ENCODE data around the gene PDS5A. TPM values are rescaled to one million over a fixed set of nuclear protein-coding genes. Genes with fewer than 3 reads are reported as not detected.
A peak's percentile ranks its signal among the peaks of the same experiment; 100 is the strongest.
"Not testable (repeated sequence)": the region's sequence is repeated elsewhere in the genome, so short reads cannot be mapped to it uniquely, and the experiment has no call there.

PDS5A gene
- total RNA-seq, 1 experiment from 2014 or later = 51.1 TPM

DNA sequence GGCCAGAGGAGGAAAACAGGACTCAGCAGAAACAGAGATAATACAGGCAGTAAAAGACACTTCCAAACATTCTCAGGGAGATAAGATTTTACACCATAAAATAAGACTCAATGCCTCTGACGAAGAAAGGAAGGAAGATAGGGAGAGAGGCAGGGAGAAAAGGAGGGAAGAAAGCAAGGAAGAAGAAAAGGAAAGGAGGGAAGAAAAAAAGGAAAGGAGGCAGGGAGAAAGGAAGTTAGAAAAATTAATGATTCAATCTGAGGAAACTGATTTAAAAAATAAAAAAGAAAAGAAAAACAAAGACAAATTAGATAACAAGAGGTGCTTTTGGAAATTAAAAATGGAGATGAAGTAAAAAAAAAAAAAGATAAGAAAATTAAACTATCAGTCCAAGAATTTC, 72.1 kb downstream of the PDS5A start:
- no peak for DNase-seq (ENCODE audit: low read depth)

GRCh38 chr4:39905019-39905418, 72.7 kb downstream of the PDS5A start:
- DNase-seq (ENCODE audit: low read depth) = not testable (repeated sequence)

DNA sequence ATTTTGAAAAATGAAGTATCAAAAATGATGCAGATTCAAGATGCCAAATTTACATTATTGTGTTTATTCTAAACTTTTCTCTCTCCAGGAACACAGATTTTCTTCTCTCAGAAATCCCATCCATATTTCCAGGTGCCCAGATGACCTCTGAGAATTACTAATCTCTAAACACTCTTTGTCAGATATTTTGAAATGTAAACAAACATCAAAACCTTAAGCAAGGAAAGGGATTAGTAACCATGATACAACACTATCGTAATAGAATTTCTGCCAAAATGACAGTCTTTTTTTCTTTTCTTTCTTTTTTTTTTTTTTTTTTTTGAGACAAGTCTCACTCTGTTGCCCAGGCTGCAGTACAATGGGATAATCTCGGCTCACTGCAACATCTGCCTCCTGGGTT, 76.7 kb downstream of the PDS5A start:
- peak; percentile 30 for DNase-seq (ENCODE audit: low read depth)

GRCh38 chr4:39899291-39899690, 78.4 kb downstream of the PDS5A start:
- no peak for DNase-seq (ENCODE audit: low read depth)

DNA sequence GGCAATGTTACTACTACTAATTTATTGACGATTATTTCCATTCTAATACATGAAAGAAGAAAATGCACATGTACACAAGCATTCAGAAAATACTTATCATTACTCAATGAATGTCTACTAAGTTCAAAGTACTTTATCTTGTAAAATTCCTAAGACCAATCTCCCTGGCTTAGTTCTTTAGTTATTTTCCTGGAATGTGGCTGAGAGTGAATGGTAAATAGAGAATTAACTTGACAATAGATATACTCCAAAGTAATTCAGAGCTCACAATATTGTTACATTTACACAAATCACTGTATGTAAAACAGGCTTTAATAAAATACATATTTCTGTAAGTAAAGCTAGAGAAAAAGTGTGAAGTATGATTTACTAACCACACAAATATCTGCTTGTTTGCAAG, 79.7 kb downstream of the PDS5A start:
- no peak for DNase-seq (ENCODE audit: low read depth)

DNA sequence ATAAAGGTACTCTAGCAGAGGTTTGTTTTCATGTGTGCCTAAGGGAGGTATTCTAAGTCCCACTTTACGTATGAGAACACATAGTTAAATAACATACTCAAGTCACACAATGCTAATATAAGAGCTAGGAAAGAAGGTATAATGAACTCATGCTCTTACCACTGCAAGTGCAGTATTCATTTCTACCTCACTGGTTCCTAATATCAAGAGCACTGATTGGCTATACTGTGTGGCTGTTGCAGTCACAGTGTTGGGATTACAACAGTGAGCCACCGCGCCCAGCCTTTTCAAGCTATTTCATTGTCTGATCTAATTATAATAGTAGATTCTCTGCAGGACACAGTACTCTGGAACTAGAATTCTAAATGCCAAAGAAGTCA, 84.0 kb downstream of the PDS5A start:
- DNase-seq (ENCODE audit: low read depth) = no peak

- DNase-seq (ENCODE audit: low read depth) = no peak
Observed at GRCh38 chr4:39892988-39893692, 84.6 kb downstream of the PDS5A start.

DNA sequence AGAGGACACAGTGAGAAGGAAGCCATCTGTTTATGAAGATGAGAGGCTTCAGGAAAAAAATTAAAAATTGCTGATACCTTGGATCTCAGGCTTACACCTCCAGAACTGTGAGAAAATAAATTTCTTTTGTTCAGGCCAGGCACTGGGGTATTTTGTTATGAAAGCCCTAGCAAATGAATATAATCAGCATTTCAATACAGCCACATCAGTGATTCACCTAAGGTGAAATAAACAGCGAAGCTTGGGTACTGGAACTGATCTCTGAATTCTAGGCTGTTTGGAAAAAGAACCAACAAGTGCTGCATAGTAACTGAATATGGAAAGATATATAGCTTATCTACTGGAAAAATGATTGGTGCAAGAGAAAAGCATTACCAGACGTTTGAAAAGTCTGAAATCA, 88.5 kb downstream of the PDS5A start:
- no peak for DNase-seq (ENCODE audit: low read depth)

GRCh38 chr4:39888541-39888940, 89.2 kb downstream of the PDS5A start:
- no peak for DNase-seq (ENCODE audit: low read depth)

- peak; percentile 4 for DNase-seq (ENCODE audit: low read depth)
Observed at GRCh38 chr4:39883646-39884045, 94.1 kb downstream of the PDS5A start.

DNA sequence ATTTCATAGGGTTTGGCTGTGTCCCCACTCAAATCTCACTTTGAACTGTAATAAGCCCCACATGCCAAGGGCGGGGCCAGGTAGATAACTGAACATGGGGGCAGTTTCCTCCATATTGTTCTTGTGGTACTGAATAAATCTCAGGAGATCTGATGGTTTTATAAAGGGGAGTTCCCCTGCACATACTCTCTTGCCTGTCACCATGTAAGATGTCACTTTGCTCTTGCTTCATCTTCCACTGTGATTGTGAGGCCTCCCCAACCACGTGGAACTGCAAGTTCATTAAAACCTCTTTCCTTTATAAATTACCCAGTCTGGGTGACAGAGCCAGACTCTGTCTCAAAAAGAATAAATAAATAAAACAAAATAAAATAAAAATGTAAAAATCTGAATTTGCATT, 95.9 kb downstream of the PDS5A start:
- no peak for DNase-seq (ENCODE audit: low read depth)

DNA sequence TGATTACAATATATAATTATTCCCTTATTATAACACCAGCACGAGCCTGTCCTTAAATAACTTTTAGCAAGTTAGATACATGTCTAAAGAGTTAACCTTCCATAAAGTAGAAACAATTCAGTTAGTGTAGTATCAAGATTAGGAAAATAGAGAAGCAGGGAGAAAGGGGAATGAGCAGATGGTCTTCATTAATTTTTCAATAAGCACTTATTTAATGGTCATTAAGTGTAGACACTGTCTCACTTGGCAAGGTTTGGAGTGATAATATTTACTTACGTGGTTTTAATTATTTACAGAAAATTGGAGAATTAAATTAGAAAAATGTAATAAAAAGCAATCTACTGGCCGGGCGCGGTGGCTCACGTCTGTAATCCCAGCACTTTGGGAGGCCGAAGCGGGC, 99.7 kb downstream of the PDS5A start:
- no peak for DNase-seq (ENCODE audit: low read depth)

DNA sequence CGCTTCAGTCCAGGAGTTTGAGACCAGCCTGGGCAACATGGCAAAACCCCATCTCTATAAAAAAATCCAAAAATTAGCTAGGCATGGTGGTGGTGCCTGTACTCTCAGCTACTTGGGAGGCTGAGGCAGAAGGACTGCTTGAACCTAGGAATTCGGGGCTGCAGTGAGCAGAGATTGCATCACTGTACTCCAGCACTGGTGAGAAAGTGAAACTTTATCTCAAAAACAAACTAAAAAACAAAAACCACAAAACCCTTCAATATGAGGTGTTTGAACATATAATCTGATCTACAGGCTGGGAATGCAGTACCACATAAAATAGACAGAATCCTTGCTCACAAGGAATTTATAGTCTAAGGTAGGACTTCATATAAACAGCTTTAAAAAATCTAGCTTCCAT, 103.9 kb downstream of the PDS5A start:
- no peak for DNase-seq (ENCODE audit: low read depth)

GRCh38 chr4:39865280-39865679, 112.4 kb downstream of the PDS5A start:
- DNase-seq (ENCODE audit: low read depth) = no peak

DNA sequence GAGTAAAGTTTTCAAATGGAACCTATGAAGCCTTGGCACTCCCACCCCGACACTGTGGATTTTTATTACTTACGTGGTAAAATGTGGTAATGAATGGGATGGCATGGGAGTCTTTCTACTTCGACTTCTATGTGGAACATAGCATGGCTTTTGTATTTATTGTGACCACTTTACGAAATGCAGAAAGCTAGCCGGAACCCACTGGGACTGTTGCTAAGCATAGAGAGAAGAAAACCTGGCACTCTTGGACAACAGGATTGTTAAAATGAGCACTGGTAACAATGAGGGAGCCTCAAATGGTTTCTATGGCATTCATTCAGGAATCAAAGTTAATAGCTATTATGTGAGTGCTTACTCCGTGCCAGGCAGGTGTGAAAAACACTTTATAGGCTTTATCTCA, 113.3 kb downstream of the PDS5A start:
- no peak for DNase-seq (ENCODE audit: low read depth)

- no peak for DNase-seq (ENCODE audit: low read depth)
Observed at GRCh38 chr4:39860804-39861203, 116.9 kb downstream of the PDS5A start.

DNA sequence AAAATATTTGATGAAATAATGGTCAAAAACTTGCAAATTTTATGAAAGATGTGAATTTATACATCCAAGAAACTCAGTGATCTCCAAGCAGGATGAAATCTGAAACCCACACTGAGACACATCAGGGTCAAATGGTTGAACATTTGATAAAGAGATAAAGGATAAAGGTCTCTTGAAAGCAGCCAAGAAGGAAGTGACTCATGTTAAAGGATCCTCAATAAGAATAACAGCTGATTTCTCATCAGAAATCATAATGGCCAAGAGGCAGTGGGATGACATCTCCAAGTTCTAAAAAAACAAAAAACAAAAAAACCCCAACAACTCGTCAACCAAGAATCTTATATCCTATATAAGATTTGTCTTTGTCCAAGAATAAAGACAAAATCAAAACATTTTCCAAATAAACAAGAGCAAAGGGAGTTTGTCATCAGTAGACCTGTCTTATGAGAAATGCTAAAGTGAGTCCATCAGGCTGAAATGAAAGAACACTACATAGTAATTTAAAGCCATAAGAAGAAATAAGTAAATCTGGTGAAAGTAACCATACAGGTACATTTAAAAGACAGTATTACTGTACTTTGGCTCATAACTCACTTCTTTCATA, 121.7 kb downstream of the PDS5A start:
- DNase-seq (ENCODE audit: low read depth) = peak; percentile 79

- DNase-seq (ENCODE audit: low read depth) = no peak
Observed at GRCh38 chr4:39852636-39853035, 125.1 kb downstream of the PDS5A start.

DNA sequence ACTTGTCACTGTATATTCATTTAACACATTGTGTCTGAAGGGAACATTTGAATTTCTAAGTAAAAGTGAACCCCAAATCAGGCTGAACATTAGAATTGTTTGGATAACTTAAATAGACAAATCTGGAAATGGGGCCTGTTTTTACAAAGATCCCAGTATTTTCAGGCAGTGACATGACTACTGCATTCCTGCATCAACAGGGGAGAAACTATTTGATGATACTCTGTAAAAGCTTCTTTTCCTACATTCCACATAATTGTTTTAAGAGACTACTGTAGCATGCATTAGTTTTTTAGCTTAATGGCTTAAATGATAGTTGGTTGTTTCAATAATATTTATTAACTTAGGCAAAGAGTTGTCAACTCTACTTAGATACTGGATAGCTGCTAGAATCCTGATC, 127.0 kb downstream of the PDS5A start:
- DNase-seq (ENCODE audit: low read depth) = no peak

DNA sequence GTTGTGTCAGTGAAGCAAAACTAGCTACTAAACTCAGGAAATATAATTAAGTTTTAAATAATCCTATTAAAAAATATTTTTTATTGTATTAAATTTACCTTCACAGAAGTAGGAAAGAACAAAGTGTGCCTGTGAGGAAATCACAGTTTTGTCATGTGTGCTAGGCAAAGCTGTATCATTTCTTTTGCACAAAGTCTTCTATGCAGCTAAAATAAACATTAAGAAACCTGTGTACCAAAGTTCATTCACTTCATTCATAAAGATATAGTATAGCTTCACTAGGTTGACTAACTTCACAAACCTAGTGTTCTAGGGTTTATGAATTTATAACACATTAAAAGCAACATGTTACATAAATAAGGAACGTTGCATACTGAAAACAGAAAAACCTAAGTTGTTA, 131.0 kb downstream of the PDS5A start:
- DNase-seq (ENCODE audit: low read depth) = no peak

GRCh38 chr4:39846120-39846519, 131.6 kb downstream of the PDS5A start:
- peak; percentile 80 for DNase-seq (ENCODE audit: low read depth)

DNA sequence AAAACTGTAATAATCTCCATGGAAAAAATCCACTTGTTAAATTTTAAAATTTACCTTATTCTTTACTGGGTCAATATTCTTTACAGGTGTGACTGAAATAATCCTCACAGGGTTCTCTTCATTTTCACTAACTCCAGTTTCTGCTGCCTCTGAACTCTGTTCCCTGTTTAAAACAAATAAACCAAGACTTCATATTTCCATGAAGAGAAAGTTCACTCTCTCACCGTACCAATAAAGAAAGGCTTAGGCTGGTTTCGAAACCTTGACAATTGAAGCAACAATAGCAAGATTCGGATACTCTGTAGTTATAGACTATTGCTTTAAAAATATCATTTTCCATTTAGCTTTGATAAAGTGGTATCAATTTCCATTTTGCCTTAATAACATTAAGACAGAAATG, 135.8 kb downstream of the PDS5A start:
- DNase-seq (ENCODE audit: low read depth) = no peak

- DNase-seq (ENCODE audit: low read depth) = not testable (repeated sequence)
Observed at GRCh38 chr4:39840516-39840915, 137.2 kb downstream of the PDS5A start.

DNA sequence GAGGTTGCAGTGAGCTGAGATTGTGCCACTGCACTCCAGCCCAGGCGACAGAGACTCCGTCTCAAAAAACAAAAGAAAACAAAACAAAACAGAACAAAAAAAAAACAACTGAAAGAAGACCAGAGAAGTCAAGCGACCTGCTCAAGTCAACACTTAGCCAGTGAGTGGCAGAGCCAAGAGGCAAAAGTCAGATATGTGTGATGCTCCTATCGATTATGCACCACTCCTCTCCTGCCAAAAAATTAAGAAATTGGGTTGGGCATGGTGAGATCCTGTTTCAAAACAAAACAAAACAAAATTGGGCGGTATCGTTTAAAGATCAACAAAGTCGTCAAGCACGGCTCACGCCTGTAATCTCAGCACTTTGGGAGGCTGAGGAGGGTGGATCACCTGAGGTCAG, 137.7 kb downstream of the PDS5A start:
- no peak for DNase-seq (ENCODE audit: low read depth)

All from M059J (cell line).